NCI-H1930 (cell line): ENCODE measurements around the gene CDC45.
"Not testable (repeated sequence)": the region's sequence is repeated elsewhere in the genome, so short reads cannot be mapped to it uniquely, and the experiment has no call there.

ENCODE experiments used
- DNase-seq, 2 experiments: peaks; one replicate each; lab custom pipeline; 2025; lab: John Stamatoyannopoulos, UW

Gene CDC45

GRCh38 chr22:19530751-19531150 lies 51.0 kb downstream of the CDC45 start:
- no peak for DNase-seq

- not testable (repeated sequence) for DNase-seq
Observed at GRCh38 chr22:19531327-19531726, 51.6 kb downstream of the CDC45 start.

DNA sequence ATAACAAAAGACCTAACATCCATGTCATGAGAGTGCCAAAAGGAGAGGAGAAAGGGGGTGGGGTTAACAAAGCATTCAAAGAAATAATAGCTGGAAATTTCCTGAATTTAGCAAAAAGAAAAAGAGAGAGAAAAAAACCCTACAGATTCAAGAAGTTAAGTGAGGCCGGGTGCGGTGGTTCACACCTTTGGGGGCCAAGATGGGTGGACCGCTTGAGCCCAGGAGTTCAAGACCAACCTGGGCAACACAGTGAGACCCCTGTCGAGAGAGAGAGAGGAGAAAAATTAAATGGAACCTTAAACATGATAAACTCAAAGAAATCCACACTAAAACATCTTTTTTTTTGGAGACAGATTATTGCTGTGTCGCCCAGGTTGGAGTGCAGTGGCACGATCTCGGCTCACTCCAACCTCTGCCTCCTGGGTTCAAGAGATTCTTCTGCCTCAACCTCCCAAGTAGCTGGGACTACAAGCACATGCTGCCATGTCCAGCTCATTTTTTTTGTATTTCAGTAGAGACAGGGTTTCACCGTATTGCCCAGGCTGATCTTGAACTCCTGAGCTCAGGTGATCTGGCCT lies 53.4 kb downstream of the CDC45 start:
- no peak for DNase-seq

DNA sequence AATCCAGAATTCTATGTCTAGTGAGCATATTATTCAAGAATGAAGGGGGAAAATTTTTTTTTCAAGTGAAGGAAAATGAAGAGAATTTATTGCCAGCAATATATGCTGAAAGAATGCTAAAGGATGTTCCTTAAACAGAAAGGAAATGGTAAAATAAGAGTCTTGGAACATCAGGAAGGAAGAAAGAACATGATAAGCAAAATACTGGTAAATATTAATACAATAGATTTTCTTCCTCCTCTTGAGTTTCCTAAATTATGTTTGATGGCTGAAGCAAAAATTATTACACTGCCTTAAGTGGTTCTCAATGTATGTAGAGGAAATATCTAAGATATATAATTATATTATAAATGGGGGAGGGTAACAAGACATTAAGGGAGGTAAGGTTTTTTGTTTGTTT lies 54.1 kb downstream of the CDC45 start:
- no peak for DNase-seq

GRCh38 chr22:19535001-19535400 lies 55.3 kb downstream of the CDC45 start:
- DNase-seq: no peak

DNA sequence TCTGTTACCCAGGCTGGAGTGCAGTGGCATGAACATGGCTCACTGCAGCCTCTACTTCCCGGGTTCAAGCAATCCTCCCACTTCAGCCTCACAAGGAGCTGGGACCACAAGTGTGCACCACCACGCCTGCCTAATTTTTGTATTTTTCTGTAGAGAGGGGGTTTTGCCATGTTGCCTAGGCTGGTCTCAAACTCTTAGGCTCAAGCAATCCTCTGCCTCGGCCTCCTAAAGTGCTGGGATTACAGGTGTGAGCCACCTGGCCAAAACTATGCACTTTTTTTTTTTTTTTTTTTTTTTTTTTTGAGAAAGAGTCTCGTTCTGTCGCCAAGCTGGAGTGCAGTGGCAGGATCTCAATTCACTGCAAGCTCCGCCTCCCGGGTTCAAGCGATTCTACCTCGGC lies 56.8 kb downstream of the CDC45 start:
- DNase-seq: no peak

DNA sequence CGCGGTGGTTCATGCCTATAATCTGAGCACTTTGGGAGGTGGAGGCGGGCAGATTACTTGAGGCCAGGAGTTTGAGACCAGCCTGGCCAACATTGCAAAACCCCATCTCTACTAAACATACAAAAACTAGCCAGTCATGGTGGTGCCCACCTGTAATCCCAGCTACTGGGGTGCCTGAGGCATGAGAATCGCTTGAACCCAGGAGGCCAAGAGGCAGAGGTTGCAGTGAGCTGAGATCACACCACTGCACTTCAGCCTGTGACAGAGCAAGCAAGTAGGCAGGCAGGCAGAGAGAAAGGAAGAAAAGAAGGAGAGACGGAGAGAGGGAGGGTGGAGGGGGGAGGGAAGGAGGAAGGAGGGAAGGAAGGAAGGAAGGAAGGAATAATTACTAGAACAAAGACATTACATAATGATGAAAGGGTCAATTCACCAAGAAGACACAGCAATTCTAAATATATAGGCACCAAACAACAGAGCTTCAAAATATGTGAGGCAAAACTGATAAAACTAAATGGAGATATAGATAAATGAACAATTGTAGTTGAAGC lies 58.3 kb downstream of the CDC45 start:
- no peak for DNase-seq

DNA sequence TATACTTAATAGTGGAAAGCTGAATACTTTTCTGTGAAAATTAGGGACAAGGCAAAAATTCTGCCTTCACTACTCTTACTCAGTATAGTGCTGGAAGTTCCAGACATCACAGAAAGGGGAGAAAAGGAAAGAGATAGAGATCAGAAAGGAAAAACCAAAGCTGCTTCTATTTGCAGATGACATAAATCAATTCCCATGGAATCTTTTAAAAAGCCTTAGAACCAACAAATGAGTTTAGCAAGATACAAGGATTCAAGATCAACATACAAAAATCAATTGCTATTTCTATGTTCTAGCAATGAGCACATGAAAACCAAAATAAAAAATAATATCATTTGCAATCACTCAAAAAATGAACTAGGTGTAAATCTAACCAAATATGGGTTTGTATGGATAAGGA lies 60.7 kb downstream of the CDC45 start:
- no peak for DNase-seq

GRCh38 chr22:19543970-19544708 lies 64.4 kb downstream of the CDC45 start:
- DNase-seq: no peak

- no peak for DNase-seq
Observed at GRCh38 chr22:19545935-19546207, 66.2 kb downstream of the CDC45 start.

DNA sequence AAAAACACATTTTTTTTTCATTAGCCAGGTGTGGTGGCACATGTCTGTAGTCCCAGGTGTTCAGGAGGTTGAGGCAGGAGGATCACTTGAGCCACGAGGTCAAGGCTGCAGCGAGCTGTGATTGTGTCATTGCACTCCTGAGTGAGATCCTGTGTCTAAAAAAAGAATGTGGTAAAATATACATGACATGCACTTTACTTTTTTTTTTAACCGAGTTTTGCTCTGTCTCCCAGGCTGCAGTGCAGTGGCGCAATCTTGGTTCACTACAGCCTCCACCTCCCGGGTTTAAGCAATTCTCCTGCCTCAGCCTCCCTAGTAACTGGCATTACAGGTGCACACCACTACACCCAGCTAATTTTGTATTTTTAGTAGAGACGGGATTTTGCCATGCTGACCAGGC lies 67.0 kb downstream of the CDC45 start:
- no peak for DNase-seq

- DNase-seq: no peak
Observed at GRCh38 chr22:19547620-19548019, 67.9 kb downstream of the CDC45 start.

DNA sequence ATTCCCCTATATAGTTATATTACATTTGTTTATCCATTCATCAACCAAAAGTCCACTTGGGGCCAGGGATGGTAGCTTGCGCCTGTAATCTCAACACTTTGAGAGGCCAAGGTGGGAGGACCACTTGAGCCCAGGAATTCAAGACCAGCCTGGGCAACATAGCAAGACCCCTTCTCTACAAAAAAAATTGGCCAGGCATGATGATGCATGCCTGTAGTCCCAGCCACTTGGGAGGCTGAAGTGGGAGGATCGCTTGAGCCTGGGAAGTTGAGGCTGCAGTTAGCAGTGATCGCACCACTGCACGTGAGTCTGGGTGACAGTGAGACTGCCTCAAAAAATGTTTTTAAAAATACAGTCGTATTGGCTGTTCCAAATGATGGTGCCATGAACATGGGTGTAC lies 68.7 kb downstream of the CDC45 start:
- not testable (repeated sequence) for DNase-seq

DNA sequence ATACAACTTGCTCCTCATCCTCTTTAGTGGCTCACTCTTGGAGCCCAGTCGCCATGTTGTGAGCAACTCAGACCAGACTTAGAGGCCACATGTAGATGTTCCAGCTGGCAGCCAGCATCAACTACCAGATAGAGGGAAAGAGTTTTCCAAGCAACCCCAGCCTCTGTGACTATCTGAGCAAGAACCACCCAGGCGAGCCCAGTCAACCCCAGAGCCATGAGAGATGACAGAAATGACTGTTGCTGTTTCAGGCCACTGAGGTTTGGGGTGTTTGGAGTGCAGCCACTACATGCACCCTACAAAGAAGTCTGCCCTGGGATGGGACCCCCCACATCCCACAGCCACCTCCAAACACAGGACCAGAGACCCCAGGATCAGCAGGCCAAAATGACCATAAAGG lies 69.2 kb downstream of the CDC45 start:
- DNase-seq: no peak

GRCh38 chr22:19549428-19549827 lies 69.7 kb downstream of the CDC45 start:
- no peak for DNase-seq

- DNase-seq: no peak
Observed at GRCh38 chr22:19550382-19550781, 70.7 kb downstream of the CDC45 start.

DNA sequence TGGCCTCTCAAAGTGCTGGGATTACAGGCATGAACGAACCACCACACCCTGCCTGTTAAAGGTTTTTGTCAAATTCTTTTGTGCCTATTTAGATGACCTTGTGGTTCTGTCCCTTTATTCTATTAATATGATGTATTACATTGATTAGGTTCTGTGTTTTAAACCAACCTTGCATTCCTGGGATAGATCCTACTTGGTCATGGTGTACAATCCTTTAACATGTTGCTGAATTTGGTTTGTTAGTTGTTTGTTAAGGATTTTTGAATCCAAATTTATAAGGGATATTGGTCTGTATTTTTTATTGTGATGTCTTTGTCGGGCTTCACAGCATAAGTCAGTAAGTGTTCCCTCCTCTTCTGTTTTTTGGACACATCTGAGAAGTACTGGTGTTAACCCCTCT lies 73.5 kb downstream of the CDC45 start:
- no peak for DNase-seq

- DNase-seq: no peak
Observed at GRCh38 chr22:19554834-19555404, 75.2 kb downstream of the CDC45 start.

DNA sequence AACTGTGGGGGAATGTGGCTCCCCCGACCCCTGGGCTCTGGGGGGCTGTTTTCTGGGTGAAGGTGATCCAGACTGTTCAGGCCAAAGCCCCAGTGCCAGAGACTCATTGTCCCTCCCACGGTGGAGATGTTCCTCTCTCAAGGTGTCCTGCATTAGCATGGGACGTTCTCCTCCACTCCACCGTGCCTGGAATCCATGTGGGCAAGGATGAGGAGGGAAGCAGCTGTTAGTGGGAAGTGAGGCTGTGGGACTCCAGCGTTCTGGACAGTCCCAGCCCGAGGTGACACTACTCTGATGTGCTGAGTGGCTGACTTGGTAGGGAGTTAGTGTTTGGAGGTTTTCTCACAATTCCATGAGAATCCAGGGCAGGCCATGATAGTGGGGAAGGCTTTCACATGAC lies 75.9 kb downstream of the CDC45 start:
- DNase-seq: no peak

DNA sequence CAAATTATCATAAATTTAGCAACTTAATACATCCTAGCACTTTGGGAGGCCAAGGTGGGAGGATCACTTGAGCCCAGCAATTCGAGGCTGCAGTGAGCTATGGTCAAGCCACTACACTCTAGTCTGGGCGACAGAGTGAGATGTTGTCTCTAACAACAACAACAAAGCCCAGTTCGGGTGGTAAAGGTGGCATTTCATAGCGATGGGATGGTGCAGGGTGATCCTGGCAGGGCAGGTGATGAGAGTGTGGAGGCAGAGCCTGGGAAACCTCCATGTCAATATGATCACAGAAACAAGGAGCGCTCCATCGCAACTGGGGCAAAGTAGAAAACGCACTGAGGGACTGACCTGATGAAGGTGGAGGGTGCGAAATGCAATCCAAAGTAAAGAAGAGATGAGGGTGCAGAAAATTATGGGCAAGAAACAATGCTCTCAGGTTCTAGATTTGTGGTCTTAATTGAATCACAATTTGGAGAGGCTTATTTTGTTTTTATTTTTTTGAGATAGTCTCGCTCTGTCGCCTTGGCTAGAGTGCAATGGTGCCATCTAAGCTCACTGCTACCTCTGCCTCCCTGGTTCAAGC lies 77.3 kb downstream of the CDC45 start:
- DNase-seq: no peak

DNA sequence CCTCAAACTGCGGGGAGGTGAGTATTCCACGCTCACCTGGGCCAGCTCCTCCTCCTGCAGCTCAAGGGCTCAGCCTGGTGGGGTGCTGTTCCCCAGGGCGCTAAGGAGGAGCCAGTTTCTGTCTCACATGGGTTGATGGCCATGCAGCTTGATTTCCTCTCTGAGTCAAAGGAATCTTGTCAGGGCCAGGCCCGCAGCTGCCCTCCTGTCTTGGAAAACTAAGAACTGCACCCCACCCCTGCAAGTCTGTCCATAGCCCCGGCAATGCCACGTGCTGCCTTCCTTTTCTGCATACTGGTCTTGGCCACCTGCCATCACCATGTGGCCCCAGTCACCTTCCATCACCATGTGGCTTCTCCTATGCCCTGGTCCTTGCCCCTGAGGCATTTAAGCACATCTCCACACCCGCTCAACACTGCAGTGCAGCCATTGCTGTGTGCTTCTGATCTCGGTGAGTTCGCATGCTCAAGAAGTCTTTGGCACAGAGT lies 79.6 kb downstream of the CDC45 start:
- DNase-seq: no peak

DNA sequence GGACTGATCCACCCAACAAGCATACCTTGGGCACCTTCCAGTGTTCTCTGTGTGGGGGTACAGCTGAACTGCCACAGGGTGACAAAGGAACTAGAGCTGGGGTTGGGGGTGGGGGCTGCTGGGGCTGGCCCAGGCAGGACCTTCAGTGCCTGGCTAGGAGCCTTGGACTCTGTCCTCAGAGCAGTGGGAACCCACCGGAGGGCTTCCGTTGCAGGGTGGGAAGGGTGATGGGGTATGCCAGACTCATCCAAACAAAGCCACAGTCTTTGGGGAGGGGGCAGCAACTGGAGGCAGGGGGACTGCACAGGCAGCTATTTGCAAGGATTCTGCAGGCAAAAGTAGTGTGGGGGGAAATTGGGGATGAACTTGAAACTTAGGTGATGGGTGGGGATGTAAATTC lies 80.2 kb downstream of the CDC45 start:
- DNase-seq: no peak
